Islet of Langerhans (tissue), 1 donor: ENCODE data around the gene PRKAG2.
"Not testable (repeated sequence)": the region's sequence is repeated elsewhere in the genome, so short reads cannot be mapped to it uniquely, and the experiment has no call there.

Experiments used
- FAIRE-seq: peaks from one replicate; lab custom pipeline; 2011; peaks lifted over from hg19 to GRCh38; lab: Jason Lieb, UNC

Gene PRKAG2

GRCh38 chr7:151798851-151799448 is 78.0 kb downstream of the PRKAG2 start:
- FAIRE-seq: no peak

GRCh38 chr7:151797667-151798307 is 79.1 kb downstream of the PRKAG2 start:
- not testable (repeated sequence) for FAIRE-seq

- no peak for FAIRE-seq
Measured at GRCh38 chr7:151796871-151797537, 79.9 kb downstream of the PRKAG2 start.

- no peak for FAIRE-seq
Measured at GRCh38 chr7:151796091-151796870, 80.6 kb downstream of the PRKAG2 start.

GRCh38 chr7:151795168-151795811 is 81.6 kb downstream of the PRKAG2 start:
- no peak for FAIRE-seq

GRCh38 chr7:151794508-151795167 is 82.3 kb downstream of the PRKAG2 start:
- no peak for FAIRE-seq

GRCh38 chr7:151793991-151794507 is 82.9 kb downstream of the PRKAG2 start:
- FAIRE-seq: no peak

GRCh38 chr7:151793531-151793951 is 83.4 kb downstream of the PRKAG2 start:
- no peak for FAIRE-seq

- no peak for FAIRE-seq
Measured at GRCh38 chr7:151792636-151793035, 84.3 kb downstream of the PRKAG2 start.

GRCh38 chr7:151792086-151792485 is 84.8 kb downstream of the PRKAG2 start:
- FAIRE-seq: no peak

GRCh38 chr7:151790830-151791620 is 85.9 kb downstream of the PRKAG2 start:
- FAIRE-seq: no peak

- no peak for FAIRE-seq
Measured at GRCh38 chr7:151790095-151790829, 86.7 kb downstream of the PRKAG2 start.

- no peak for FAIRE-seq
Measured at GRCh38 chr7:151789380-151789947, 87.5 kb downstream of the PRKAG2 start.

GRCh38 chr7:151787348-151787747 is 89.6 kb downstream of the PRKAG2 start:
- FAIRE-seq: no peak

GRCh38 chr7:151786936-151787335 is 90.0 kb downstream of the PRKAG2 start:
- no peak for FAIRE-seq

- FAIRE-seq: no peak
Measured at GRCh38 chr7:151786241-151786640, 90.7 kb downstream of the PRKAG2 start.

GRCh38 chr7:151785681-151785965 is 91.3 kb downstream of the PRKAG2 start:
- no peak for FAIRE-seq

- no peak for FAIRE-seq
Measured at GRCh38 chr7:151784853-151785680, 91.8 kb downstream of the PRKAG2 start.
